Omental fat pad (tissue), 4 donors: ENCODE measurements around the gene SIRPA. TPM values are rescaled to one million over a fixed set of nuclear protein-coding genes. Genes with fewer than 3 reads are reported as not detected.

ENCODE experiments used
- ATAC-seq: fragments of 150-250 bp; one replicate; pipeline ENCODE4 v1.9.1; 2016; ENCODE audit warnings: mild to moderate bottlenecking, moderate library complexity; ENCODE audit not compliant: low FRiP score
- DNase-seq: peaks from one replicate; pipeline ENCODE4 v3.0.0-alpha.2; 2019; ENCODE audit warnings: low spot score
- total RNA-seq, 4 donors: library from RNA; depleted of rRNA; stranded (reverse); fragments of >200 nt; gene quantifications; one replicate each; pipeline ENCODE4 v1.1.0, GENCODE V29; 2016
- TF ChIP-seq, protein P1 (sequence below), 3 donors: fragments of 450-650 bp; IDR thresholded peaks; one replicate each; pipeline ENCODE4 v1.5.1; 2016 to 2017; ENCODE audit warnings: antibody characterized with exemption in 3 of 3, mild to moderate bottlenecking in 3 of 3, moderate library complexity in 2 of 3

SIRPA gene
- total RNA-seq, 4 donors from 2014 or later = 51.9 to 86.1 (median 77.0) TPM

DNA sequence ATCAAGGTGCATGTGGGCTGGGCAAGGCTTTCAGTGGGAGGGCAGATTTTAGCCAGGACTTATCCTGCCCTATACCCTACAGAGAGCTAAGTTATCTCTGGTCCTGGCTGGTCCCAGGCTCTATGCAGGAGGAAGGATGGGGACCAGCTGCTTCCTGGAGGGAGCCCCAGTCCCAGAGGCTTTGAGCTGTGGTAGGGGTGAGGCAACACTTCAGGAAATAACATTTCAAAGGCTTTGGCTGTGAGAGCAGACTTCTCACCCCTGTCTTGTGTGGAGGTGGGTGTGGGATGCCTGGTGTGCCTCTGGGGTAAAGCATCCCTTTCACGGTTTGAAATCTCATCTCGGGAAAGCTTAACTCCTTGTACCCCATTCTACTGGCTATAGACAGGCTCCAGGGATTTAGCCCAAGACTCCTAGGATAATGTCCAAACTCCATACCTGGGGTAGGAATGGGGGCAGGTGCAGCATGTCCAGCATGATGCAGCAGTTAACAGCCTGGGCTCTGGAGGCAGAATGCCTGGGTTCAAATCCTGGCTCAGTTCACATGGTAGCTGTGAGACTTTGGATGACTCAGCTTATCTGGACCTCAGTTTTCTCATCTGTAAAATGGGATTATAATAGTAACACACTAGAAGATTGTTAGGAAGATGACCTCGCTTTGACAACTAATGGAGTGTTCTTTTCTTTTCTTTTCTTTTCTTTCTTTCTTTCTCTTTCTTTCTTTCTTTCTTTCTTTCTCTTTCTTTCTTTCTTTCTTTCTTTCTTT, 27.5 kb upstream of the SIRPA start:
- TF ChIP-seq, protein P1, sequence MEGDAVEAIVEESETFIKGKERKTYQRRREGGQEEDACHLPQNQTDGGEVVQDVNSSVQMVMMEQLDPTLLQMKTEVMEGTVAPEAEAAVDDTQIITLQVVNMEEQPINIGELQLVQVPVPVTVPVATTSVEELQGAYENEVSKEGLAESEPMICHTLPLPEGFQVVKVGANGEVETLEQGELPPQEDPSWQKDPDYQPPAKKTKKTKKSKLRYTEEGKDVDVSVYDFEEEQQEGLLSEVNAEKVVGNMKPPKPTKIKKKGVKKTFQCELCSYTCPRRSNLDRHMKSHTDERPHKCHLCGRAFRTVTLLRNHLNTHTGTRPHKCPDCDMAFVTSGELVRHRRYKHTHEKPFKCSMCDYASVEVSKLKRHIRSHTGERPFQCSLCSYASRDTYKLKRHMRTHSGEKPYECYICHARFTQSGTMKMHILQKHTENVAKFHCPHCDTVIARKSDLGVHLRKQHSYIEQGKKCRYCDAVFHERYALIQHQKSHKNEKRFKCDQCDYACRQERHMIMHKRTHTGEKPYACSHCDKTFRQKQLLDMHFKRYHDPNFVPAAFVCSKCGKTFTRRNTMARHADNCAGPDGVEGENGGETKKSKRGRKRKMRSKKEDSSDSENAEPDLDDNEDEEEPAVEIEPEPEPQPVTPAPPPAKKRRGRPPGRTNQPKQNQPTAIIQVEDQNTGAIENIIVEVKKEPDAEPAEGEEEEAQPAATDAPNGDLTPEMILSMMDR (IDR thresholded peaks at IDR 0.05) = no peak
- no peak for ATAC-seq
- no peak for DNase-seq

DNA sequence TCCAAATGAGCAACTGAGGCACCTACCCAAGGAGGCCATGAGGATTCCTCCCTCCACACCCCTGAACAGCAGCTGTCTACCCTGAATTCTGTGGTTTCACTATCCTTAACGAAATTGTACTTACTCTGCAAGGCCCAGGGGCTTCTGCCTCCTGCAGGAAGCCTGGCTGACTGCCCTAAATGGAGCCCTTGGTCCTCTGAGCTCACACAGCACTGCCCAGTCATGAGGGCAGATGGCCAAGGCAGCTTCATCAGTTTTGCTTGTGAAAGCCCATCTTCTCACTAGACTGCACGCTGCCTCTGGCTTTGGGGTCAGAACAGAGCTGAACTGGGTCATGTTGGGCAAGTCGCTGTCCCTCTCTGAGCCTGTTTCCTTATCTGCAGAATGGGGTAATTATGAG, 26.4 kb upstream of the SIRPA start:
- ATAC-seq (no peak), DNase-seq (no peak)
- TF ChIP-seq, protein P1 (IDR thresholded peaks at IDR 0.05) = no peak

DNA sequence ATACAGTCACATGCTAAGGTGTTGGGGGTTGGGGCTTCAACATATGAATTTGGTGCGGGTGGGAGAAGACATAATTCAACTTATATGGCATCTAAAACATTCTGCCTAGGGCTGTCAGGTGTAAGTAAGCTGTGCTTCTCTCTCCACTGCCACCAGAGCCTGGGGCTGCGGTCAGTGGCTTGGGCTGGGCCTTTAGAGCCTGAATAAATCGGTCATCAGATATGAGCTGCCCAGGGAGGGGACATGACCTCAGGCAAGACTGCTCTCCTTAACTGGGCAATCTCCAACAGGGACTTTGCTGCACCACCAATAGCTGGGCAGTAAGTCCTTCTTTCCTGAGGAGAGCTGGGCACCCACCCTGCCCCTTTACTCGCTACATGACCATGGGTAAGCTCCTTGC, 24.9 kb upstream of the SIRPA start:
- DNase-seq (no peak), ATAC-seq (no peak)
- TF ChIP-seq, protein P1 (IDR thresholded peaks at IDR 0.05) = no peak

DNA sequence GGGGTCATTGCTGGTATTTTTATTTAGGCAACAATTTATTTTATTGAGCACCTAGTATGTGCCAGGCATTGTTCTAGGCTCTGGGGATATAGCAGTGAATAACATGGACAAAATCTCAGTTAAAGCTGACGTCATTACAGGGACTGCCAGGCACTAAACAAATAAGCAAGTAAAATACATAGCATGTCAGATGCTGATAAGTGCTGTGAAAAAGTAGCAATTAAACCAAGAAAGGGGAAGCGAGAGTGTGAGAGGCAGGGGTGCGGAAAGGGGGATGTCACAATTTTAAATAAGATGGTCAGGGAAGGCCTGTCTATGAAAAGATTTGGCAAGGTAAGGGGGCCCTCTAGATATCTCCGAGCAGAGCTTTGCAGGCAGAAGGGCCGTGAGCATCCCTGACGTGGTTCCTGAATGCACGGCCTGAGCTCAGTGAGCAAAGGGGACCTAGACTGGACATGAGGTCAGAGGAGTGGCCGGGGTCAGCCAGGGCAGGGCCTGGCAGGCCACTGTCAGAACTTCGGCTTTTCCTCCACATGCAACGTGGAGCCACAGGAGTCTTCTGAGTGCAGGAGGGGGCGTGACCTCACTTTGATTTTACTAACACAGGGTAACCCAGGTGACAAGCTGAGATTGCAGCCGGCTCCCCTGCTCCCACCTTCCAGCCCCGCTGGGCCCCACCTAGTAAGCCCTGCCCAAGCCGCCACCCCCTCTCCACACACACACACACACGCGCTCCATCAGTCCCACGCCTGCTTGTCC, 24.2 kb upstream of the SIRPA start:
- TF ChIP-seq, protein P1 (IDR thresholded peaks at IDR 0.05) = no peak
- no peak for DNase-seq
- ATAC-seq = no peak

DNA sequence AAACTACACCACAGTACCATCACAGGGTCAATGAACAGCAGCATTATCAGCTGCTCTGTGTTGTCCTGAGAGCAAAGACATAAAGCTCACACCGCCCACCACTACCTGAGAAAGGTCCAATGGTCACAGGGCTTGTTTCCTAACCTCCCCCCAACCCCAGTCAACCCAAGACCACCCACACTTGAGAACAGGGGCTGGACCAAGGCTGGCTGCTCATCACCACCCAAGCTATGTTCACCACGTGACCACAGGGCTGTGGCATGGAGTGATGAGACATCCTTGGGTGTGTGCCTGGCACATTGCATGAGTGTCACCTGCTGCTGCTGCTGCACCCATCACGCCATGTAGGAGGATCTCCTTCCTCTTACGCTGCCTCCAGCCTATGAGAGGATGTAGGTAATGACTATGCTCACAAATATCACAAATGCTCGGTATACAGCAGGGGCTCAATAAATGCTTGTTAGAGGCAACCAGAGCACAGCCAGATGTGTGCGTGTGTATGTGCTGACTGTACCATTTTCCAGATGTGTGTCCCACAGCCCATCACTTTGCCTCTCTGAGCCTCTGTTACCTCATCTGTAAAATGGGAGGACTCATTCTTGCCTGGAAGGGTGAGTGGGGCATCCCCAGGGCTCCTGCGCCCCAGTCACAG, 23.3 kb upstream of the SIRPA start:
- TF ChIP-seq, protein P1 (IDR thresholded peaks at IDR 0.05) = no peak
- DNase-seq = no peak
- no peak for ATAC-seq

DNA sequence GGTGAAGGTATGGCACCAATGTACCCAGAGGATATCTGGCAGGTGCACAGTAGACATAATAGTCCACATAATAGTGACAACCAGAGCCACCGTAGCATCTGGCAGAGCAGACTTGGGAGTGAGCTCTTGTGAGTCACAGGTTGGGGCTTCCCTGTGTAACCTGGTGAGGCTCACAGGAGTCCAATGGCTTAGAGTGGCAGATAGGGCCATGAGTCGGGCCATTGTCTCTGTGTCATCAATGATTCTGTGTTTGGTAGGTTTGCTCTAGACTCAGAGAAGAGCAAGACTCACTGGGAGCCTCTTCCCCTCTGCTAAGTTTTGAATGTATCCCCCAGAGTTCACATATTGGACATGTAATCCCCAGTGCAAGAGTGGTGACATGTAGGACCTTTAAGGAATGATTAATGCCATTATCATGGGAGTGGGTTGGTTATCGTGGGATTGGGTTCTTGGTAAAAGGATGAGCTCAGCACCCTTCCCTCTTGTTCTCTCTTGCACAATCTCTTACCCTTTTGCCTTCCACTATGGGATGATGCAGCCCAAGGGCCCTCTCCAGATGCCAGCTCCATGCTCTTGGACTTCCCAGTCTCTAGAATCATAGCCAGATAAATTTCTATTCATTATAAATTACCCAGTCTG, 22.6 kb upstream of the SIRPA start:
- TF ChIP-seq, protein P1 (IDR thresholded peaks at IDR 0.05) = no peak
- ATAC-seq (no peak), DNase-seq (no peak)
